Activated CD8-positive, alpha-beta memory T cell treated with anti-CD3 and anti-CD28 coated beads, Interleukin-2, amount 10 ng/mL, durations not matched to agents 7 days and 5 days (primary cell): ENCODE results near the gene RUBCNL. TPM values are rescaled to one million over a fixed set of nuclear protein-coding genes. Genes with fewer than 3 reads are reported as not detected.

Source experiments
- ATAC-seq: fragments of 150-1000 bp; cut with Tn5 transposase; one replicate; pipeline ENCODE4 v1.10.0; 2021; ENCODE audit warnings: moderate library complexity
- CTCF ChIA-PET: fragments of 350-600 bp; sonication (Branson Sonifier 250); formaldehyde crosslinking; loops from one replicate; lab custom pipeline; 2021; ENCODE audit warnings: antibody characterized with exemption; lab: Charles Lee
- DNase-seq: peaks from one replicate; pipeline ENCODE4 v3.0.0-alpha.2; 2020
- H3K27ac Mint-ChIP-seq: one replicate; pipeline ENCODE4 v1.8.0; 2021; ENCODE audit warnings: mild to moderate bottlenecking, mixed read lengths
- H3K27me3 Mint-ChIP-seq: one replicate; pipeline ENCODE4 v1.8.0; 2021; ENCODE audit warnings: mixed read lengths
- H3K36me3 Mint-ChIP-seq: one replicate; pipeline ENCODE4 v1.8.0; 2021; ENCODE audit warnings: mild to moderate bottlenecking, mixed read lengths
- H3K4me1 Mint-ChIP-seq: one replicate; pipeline ENCODE4 v1.8.0; 2021; ENCODE audit warnings: mixed read lengths
- H3K4me3 Mint-ChIP-seq: one replicate; pipeline ENCODE4 v1.8.0; 2021; ENCODE audit warnings: mild to moderate bottlenecking, moderate library complexity, mixed read lengths
- H3K9me3 Mint-ChIP-seq: one replicate; pipeline ENCODE4 v1.8.0; 2022; ENCODE audit warnings: low read depth, mixed read lengths
- total RNA-seq, 2 experiments: library from RNA; stranded (reverse); gene quantifications; one replicate each; pipeline ENCODE4 v1.2.3, GENCODE V29; 2021

The RUBCNL gene
- total RNA-seq, 2 experiments from 2014 or later = not detected

- ATAC-seq (no peak), DNase-seq (no peak)
- Mint-ChIP-seq H3K36me3 (peaks cover 14% of the 10 kb centered on the region), H3K4me1 (peaks cover 13% of the 10 kb centered on the region), H3K4me3 (no peak overlapping the region), H3K9me3 (peaks cover 6% of the 10 kb centered on the region), H3K27me3 (no peaks in the 10 kb centered on the region), H3K27ac (no peak overlapping the region)
- CTCF ChIA-PET = interaction anchor here (1.2 to 1.5 kb wide), 2 partner anchors 15 to 17 kb away, joined by 3 to 4 read pairs; no protein-coding TSS in a partner anchor
Measured at GRCh38 chr13:46304546-46304945, 82.5 kb downstream of the RUBCNL start.

- peak overlapping the region; percentile 15 for H3K4me3 Mint-ChIP-seq
- ATAC-seq (peak; percentile 33), DNase-seq (no peak)
- CTCF ChIA-PET = interaction anchor here (1.5 kb wide), 1 partner anchor 15 kb away, joined by 3 read pairs; no protein-coding TSS in a partner anchor
- H3K27ac Mint-ChIP-seq = peak overlapping the region; percentile 20
- H3K9me3 Mint-ChIP-seq = peaks cover 10% of the 10 kb centered on the region
- peaks cover 18% of the 10 kb centered on the region for H3K36me3 Mint-ChIP-seq
- no peaks in the 10 kb centered on the region for H3K27me3 Mint-ChIP-seq
- peaks cover 13% of the 10 kb centered on the region for H3K4me1 Mint-ChIP-seq
Measured at GRCh38 chr13:46303742-46304385, 83.2 kb downstream of the RUBCNL start.

- CTCF ChIA-PET = interaction anchor here (1.4 kb wide), 2 partner anchors 24 to 86 kb away, joined by 3 to 5 read pairs; no protein-coding TSS in a partner anchor
- Mint-ChIP-seq H3K27me3 (no peaks in the 10 kb centered on the region), H3K9me3 (peaks cover 5% of the 10 kb centered on the region), H3K27ac (peak overlapping the region; percentile 94), H3K36me3 (peaks cover 20% of the 10 kb centered on the region), H3K4me3 (no peak overlapping the region), H3K4me1 (peaks cover 40% of the 10 kb centered on the region)
- ATAC-seq (no peak), DNase-seq (no peak)
Measured at GRCh38 chr13:46297361-46297811, 89.7 kb downstream of the RUBCNL start.

GRCh38 chr13:46296921-46297320 is 90.1 kb downstream of the RUBCNL start:
- Mint-ChIP-seq H3K27ac (peak overlapping the region; percentile 94), H3K27me3 (no peaks in the 10 kb centered on the region), H3K4me3 (no peak overlapping the region), H3K36me3 (peaks cover 18% of the 10 kb centered on the region), H3K4me1 (peaks cover 40% of the 10 kb centered on the region), H3K9me3 (peaks cover 5% of the 10 kb centered on the region)
- DNase-seq (no peak), ATAC-seq (no peak)
- CTCF ChIA-PET = interaction anchor here (1.3 to 1.4 kb wide), 2 partner anchors 86 to 135 kb away, joined by 3 to 4 read pairs; no protein-coding TSS in a partner anchor

- Mint-ChIP-seq H3K36me3 (peaks cover 15% of the 10 kb centered on the region), H3K27ac (peak overlapping the region; percentile 94), H3K4me1 (peaks cover 40% of the 10 kb centered on the region), H3K9me3 (peaks cover 5% of the 10 kb centered on the region), H3K27me3 (no peaks in the 10 kb centered on the region), H3K4me3 (no peak overlapping the region)
- peak; percentile 75 for ATAC-seq
- DNase-seq = no peak
- CTCF ChIA-PET = interaction anchor here (0.9 to 1.6 kb wide), 11 partner anchors 10 to 244 kb away, joined by 3 to 11 read pairs (median 4); partner anchors contain the start of genes LCP1 and ZC3H13
Measured at GRCh38 chr13:46296115-46296822, 90.8 kb downstream of the RUBCNL start.

- Mint-ChIP-seq H3K27ac (peak overlapping the region; percentile 94), H3K27me3 (no peaks in the 10 kb centered on the region), H3K4me1 (peaks cover 40% of the 10 kb centered on the region), H3K9me3 (peaks cover 5% of the 10 kb centered on the region), H3K36me3 (peaks cover 15% of the 10 kb centered on the region), H3K4me3 (peak overlapping the region; percentile 55)
- peak; percentile 87 for DNase-seq
- CTCF ChIA-PET = interaction anchor here (0.9 to 1.6 kb wide), 10 partner anchors 9 to 243 kb away, joined by 3 to 11 read pairs (median 4); partner anchors contain the start of genes LCP1 and ZC3H13
- peak; percentile 91 for ATAC-seq
Measured at GRCh38 chr13:46295491-46296114, 91.4 kb downstream of the RUBCNL start.

- DNase-seq (no peak), ATAC-seq (no peak)
- Mint-ChIP-seq H3K4me1 (peaks cover 53% of the 10 kb centered on the region), H3K4me3 (no peak overlapping the region), H3K27ac (no peak overlapping the region), H3K27me3 (no peaks in the 10 kb centered on the region), H3K36me3 (peaks cover 5% of the 10 kb centered on the region), H3K9me3 (no peaks in the 10 kb centered on the region)
- CTCF ChIA-PET = interaction anchor here (0.7 to 1.3 kb wide), 2 partner anchors 19 to 28 kb away, joined by 3 to 5 read pairs; no protein-coding TSS in a partner anchor
Measured at GRCh38 chr13:46293436-46293835, 93.6 kb downstream of the RUBCNL start.

Other genes with a start within 250 kb of the RUBCNL start
- gene LCP1, start 205.1 kb downstream of the RUBCNL start, total RNA-seq = 1,000 to 10,000 TPM in 1 of 2 experiments, 100 to 1,000 TPM in 1; 923 to 1,101 TPM
- gene LRRC63, start 175.3 kb downstream of the RUBCNL start, total RNA-seq = 1 to 10 TPM; 1.5 to 2.1 TPM
- gene LRCH1, start 165.9 kb upstream of the RUBCNL start, total RNA-seq = 10 to 100 TPM; 19.8 to 20.9 TPM